Nephron (organoid): Measurements from ENCODE around the gene TSPAN33.
A peak's percentile ranks its signal among the peaks of the same experiment; 100 is the strongest.
"Not testable (repeated sequence)": the region's sequence is repeated elsewhere in the genome, so short reads cannot be mapped to it uniquely, and the experiment has no call there.

Source experiments
- H3K27ac Mint-ChIP-seq, 3 experiments: 2 replicates each; pipeline ENCODE4 v1.8.0; 2020; ENCODE audit warnings: mixed read lengths in 3 of 3, mild to moderate bottlenecking in 2 of 3, moderate library complexity in 1 of 3
- H3K27me3 Mint-ChIP-seq: 2 replicates; pipeline ENCODE4 v1.8.0; 2021; ENCODE audit warnings: low read depth, mild to moderate bottlenecking, moderate library complexity, mixed read lengths
- H3K36me3 Mint-ChIP-seq: 2 replicates; pipeline ENCODE4 v1.8.0; 2020; ENCODE audit warnings: low read depth, mixed read lengths
- H3K4me1 Mint-ChIP-seq: 2 replicates; pipeline ENCODE4 v1.8.0; 2020; ENCODE audit warnings: mixed read lengths
- H3K4me3 Mint-ChIP-seq, 3 experiments: 2 replicates each; pipeline ENCODE4 v1.8.0; 2020; ENCODE audit warnings: mild to moderate bottlenecking in 3 of 3, mixed read lengths in 3 of 3, moderate library complexity in 2 of 3
- H3K9me3 Mint-ChIP-seq: 2 replicates; pipeline ENCODE4 v1.8.0; 2020; ENCODE audit warnings: mixed read lengths
- TF ChIP-seq, protein P1 (sequence below), 3 experiments: fragments of 200-600 bp; sonication (generic); IDR thresholded peaks; one replicate each; pipeline ENCODE4 v1.5.0; 2021; ENCODE audit warnings: antibody characterized with exemption in 3 of 3; ENCODE audit not compliant: unreplicated experiment in 3 of 3

TSPAN33 gene

DNA sequence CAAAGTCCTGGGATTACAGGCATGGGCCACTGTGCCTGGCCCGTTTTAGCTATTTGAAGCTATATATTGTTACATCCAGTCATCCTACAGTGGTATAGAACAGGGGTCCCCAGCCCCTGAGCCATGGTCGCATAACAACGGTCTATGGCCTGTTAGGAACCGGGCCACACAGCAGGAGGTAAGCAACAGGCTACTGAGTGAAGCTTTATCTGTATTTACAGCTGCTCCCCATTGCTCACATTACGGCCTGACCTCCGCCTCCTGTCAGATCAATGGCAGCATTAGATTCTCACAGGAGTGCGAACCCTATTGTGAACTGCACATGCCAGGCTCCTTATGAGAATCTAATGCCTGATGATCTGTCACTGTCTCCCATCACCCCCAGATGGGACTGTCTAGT is 26.3 kb upstream of the TSPAN33 start:
- no peaks in the 10 kb centered on the region for H3K27me3 Mint-ChIP-seq
- no peak overlapping the region for H3K27ac Mint-ChIP-seq

DNA sequence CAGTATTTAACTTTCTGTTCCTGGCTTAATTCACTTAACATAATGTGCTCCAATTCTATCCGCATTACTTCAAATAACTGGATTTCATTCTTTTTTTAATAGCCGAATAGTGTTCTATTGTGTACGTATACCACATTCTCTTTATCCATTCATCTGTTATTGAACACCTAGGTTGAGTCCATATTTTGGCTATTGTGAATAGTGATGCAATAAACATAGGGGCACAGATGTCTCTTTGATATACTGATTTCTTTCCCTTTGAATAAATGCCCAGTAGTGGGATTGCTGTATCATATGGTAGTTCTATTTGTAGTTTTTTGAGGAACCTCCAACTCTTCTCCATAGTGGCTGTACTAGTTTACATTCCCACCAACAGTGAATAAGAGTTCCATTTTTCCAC is 25.5 kb upstream of the TSPAN33 start:
- TF ChIP-seq, protein P1, sequence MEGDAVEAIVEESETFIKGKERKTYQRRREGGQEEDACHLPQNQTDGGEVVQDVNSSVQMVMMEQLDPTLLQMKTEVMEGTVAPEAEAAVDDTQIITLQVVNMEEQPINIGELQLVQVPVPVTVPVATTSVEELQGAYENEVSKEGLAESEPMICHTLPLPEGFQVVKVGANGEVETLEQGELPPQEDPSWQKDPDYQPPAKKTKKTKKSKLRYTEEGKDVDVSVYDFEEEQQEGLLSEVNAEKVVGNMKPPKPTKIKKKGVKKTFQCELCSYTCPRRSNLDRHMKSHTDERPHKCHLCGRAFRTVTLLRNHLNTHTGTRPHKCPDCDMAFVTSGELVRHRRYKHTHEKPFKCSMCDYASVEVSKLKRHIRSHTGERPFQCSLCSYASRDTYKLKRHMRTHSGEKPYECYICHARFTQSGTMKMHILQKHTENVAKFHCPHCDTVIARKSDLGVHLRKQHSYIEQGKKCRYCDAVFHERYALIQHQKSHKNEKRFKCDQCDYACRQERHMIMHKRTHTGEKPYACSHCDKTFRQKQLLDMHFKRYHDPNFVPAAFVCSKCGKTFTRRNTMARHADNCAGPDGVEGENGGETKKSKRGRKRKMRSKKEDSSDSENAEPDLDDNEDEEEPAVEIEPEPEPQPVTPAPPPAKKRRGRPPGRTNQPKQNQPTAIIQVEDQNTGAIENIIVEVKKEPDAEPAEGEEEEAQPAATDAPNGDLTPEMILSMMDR (IDR thresholded peaks at IDR 0.05; ENCODE audit: unreplicated experiment in 3 of 3): no peak
- H3K27ac Mint-ChIP-seq: no peak overlapping the region
- peaks cover 9% of the 10 kb centered on the region for H3K36me3 Mint-ChIP-seq
- H3K4me3 Mint-ChIP-seq: no peak overlapping the region
- no peaks in the 10 kb centered on the region for H3K27me3 Mint-ChIP-seq
- peaks cover 9% of the 10 kb centered on the region for H3K4me1 Mint-ChIP-seq
- H3K9me3 Mint-ChIP-seq: peaks cover 28% of the 10 kb centered on the region

More for the DNA sequence above, 26.3 kb upstream of the TSPAN33 start:
- Mint-ChIP-seq H3K9me3 (peaks cover 28% of the 10 kb centered on the region), H3K4me1 (peaks cover 9% of the 10 kb centered on the region), H3K4me3 (no peak overlapping the region), H3K36me3 (peaks cover 9% of the 10 kb centered on the region)
- TF ChIP-seq, protein P1 (IDR thresholded peaks at IDR 0.05; ENCODE audit: unreplicated experiment in 3 of 3): no peak

DNA sequence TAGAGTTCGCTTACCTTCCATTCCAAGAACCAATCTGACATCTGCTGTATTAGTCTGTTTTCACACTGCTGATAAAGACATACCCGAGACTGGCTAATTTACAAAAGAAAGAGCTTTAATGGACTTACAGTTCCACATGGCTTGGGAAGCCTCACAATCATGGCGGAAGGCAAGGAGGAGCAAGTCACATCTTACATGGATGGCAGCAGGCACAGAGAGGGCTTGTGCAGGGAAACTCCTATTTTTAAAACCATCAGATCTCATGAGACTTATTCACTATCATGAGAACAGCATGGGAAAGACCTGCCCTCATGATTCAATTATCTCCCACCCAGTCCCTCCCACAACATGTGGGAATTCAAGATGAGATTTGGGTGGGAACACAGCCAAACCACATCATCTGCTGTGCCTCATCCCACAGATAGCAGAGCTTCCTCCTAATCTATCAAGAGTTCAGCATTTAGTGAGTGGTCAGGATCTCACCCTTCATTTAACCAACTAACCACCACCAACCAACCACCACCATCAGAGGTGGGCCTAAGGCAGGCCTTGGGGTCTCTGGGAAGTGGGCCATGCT is 22.9 kb upstream of the TSPAN33 start:
- H3K36me3 Mint-ChIP-seq, H3K4me1 Mint-ChIP-seq, H3K27ac Mint-ChIP-seq, H3K4me3 Mint-ChIP-seq, H3K27me3 Mint-ChIP-seq: not testable (repeated sequence)
- H3K9me3 Mint-ChIP-seq: peaks cover 28% of the 10 kb centered on the region

DNA sequence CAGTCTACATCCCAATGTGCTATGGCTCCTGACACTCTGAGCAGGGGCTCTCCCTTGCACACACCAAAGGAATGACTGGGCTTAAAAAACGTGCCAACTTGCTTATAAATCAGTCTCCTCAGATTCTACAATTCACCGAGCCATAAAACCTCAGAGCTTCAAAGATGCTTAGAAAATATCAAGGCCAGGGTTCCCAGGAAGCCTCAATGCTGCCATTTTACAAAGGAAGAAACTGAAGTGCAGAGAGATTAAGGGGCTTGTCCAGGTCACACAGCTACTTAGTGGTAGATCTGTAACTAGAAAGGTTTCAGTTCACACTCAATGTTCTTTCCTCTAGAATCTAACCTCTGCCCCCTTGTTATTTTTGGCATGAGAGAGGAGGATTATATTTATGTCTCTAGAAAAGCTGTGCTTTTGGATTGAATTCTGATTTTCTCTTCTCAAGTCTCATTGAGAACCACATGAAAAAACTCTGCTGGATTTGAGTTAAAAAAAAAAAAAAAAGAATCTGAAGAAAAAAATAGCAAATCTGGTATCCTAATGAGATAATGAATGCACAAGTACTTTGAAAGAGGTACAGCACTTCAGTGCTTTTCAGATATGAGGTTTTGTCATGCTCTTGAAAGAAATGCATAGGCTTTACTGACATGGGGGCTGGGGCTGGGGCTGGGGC is 22.3 kb upstream of the TSPAN33 start:
- TF ChIP-seq, protein P1 (IDR thresholded peaks at IDR 0.05; ENCODE audit: unreplicated experiment in 3 of 3): no peak
- peaks cover 9% of the 10 kb centered on the region for H3K36me3 Mint-ChIP-seq
- H3K27me3 Mint-ChIP-seq: no peaks in the 10 kb centered on the region

DNA sequence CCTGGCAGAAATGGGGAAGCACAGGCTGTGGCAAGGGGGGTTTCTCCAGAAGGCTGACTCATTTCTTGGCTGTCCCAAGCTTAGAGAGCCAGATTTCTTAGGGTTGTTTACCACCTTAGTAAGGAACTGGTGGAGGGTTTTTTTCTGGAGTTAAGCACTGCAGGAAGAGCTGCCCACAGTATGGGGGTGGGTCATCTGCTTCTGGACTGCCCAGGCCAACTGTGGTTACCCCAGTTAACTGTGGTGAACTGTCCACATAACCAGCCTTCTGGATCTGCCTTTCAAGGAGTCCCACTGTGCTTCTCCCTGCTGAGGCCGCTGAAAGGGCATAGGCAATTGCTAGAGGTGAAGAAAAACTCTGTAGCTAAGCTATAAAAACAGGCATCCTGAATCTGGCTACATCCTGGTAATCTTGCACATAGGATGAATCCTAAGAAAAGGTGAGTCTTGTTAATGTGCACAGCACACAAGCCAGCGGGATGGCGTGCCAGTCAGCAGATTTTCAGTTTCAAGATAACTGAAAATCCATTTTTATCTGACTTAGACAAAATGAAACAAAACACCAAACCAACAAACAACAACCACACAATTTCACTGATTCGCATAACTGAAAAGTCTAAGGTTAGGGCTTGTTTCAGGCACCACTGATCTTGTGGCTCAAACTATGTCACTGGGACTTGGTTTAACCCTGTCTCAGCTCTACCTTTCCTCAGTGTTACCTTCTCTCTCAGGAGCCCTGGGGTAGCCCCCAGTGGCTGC is 21.6 kb upstream of the TSPAN33 start:
- TF ChIP-seq, protein P1 (IDR thresholded peaks at IDR 0.05; ENCODE audit: unreplicated experiment in 3 of 3): no peak
- Mint-ChIP-seq H3K4me3 (no peak overlapping the region), H3K27me3 (no peaks in the 10 kb centered on the region), H3K36me3 (peaks cover 9% of the 10 kb centered on the region), H3K9me3 (peaks cover 28% of the 10 kb centered on the region), H3K27ac (peak overlapping the region; percentile 64 to 67 (median 65)), H3K4me1 (peaks cover 9% of the 10 kb centered on the region)

More for the DNA sequence above, 22.3 kb upstream of the TSPAN33 start:
- H3K4me1 Mint-ChIP-seq: peaks cover 9% of the 10 kb centered on the region
- H3K27ac Mint-ChIP-seq: peak overlapping the region; percentile 64 to 67 (median 65)
- H3K4me3 Mint-ChIP-seq: no peak overlapping the region
- peaks cover 28% of the 10 kb centered on the region for H3K9me3 Mint-ChIP-seq

DNA sequence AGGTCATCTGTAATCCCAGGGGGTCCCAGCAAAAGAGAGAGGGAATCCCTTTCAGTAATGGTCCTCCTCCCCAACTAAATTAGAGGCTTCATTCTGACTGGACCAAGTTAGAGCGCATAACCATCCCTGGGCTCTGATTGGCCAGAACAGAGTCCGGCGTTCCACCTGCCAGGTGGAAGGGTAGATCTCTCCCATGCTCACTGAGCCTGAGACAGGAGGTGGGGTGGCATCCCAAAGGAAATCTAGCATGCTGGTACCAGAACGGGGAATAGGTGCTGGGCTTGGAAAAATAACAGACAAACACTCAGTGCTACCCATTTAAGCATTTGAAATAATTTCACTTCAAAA is 21.0 kb upstream of the TSPAN33 start:
- Mint-ChIP-seq H3K27me3 (no peaks in the 10 kb centered on the region), H3K27ac (no peak overlapping the region), H3K9me3 (peaks cover 28% of the 10 kb centered on the region), H3K36me3 (peaks cover 9% of the 10 kb centered on the region), H3K4me3 (no peak overlapping the region), H3K4me1 (peaks cover 9% of the 10 kb centered on the region)
- TF ChIP-seq, protein P1 (IDR thresholded peaks at IDR 0.05; ENCODE audit: unreplicated experiment in 3 of 3): no peak
